Measurements from ENCODE around the gene NCF4. TPM values are rescaled to one million over a fixed set of nuclear protein-coding genes. Genes with fewer than 3 reads are reported as not detected.

The NCF4 gene
- total RNA-seq = not detected in 2 replicates

DNA sequence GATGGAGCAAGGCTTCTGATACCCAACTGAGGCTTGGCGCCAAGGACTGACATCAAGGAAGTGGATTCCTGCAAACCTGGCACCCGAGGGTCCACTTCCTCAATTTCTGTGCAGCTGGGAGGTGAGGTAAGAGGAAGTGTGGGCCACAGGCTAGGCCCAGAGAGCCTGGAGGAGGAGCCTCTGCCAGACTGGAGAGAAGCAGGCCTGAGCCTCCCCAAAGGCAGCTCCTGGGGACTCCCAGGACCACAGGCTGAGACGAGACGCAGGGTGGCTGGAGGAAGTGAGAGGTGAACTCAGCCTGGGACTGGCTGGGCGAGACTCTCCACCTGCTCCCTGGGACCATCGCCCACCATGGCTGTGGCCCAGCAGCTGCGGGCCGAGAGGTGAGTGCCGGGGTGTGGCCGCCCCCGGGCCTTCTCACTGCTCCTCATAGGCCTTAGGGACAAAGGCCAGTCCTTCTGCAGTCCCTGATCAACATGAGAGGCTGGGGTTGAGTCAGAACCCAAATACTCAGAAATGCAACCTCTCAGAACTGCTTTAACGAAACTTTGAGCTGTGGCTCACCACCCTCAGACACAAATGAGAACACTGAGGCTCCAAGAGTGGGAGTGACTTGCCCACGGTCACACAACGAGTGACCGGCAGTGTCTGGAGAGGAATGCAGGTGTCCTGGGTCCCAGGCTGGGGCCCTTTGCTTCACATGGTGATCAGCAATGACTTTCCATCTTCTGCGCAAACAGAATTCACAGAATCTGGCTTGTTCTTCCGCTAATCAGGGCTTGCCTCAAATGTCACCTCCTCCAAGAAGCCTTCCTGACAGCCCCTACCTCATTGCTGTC is at the start of gene NCF4:
Gene NCF4 (plus strand): TSS at position 186 of the 839 bp plus-strand sequence. CDS start 166 bp downstream, at position 352.

DNA sequence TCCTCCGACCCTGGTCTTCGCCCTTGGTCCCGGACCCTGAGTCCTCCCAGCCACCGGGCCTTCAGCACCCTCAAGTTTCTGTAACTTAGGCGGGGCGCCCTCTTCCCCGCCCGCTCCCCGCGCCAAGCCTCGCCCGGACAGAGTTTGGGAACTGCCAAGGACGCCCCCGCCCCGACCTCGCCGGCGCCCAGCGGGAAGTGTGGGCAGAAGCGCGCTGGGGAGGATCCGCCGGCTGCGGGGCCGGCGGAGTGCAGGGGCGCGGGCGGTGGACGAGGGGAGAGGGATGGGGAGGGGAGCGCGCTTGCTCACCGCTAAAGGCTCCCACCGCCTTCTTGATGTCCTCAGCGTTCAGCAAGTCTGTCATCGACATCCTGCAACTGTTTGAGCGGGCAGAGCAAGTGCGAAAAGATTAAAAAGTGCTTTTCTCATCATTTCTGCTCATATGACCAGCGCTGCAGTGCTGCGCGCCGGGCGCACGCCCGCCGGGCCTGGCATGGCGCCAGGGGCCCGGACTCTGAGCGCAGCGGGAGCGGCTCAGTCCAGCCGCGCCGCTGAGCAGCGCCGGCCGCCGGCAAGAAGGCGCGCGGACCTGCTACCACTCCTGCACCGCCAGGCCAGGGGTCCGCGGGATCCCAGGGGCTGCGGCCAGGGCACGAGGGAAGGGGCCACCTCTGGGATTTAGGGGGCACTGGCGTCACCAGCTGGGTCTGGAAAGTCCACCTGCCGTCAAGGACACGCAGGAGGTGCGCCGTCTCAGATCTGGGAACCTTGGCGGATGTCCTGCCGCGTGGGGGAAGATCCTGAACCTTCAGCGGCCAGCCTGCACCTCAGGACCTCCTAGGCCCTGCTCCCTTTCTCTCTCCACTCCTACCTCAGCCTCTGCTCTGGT is 43.9 kb upstream of the NCF4 start, which contains the start of gene PVALB:
Gene PVALB (minus strand): TSS at position 400 of the 889 bp plus-strand sequence. CDS start 30 bp downstream, at position 370.

DNA sequence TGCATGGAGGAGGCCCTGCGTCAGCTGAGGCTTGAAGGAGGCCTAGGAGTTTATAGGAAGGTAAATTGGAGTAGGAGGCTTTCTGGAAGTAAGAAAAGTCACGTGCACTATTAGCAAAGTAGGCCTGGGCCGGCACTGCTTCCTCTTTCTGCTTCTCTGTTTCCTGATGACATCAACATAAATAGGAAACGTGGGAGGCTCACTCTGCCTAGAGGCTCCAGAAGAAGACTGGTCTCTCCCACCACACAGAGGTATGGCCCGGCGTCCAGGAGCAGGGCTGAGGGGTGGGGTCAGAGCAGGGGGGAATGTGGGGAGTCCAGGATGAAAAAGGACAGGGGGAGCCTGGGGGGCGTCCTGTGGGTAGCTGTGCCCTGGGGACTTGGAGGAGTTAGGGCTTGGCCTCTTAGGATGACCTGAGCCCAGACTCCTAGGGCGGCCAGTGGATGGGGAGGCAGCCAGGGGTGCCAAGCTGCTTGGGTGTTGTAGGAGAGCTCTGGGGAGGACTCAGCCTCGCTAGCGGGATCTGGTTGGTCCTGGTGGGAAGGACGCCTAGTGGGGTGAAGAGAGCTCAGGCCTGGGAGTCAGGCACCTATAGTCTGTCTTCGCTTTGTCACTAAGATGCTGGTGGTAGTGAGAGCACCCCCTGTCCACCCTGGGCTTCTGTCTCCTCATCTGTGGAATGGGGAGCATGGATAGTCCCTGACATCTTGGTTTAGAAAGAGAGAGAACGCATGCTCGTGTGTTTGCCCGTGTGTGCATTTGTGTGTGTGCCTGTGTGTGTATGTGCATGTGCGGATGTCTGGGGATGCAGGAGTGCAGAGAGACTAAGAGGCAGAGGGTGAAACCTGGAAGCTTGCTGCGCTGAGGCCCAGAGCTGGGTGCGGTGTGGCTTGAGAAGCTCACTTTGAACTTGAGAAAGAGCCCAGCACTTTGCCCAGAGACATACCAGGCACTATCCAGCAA is 52.9 kb downstream of the NCF4 start, which contains the start of gene CSF2RB:
Gene CSF2RB (plus strand): TSS at position 202 of the 963 bp plus-strand sequence. CDS start 8,580 bp downstream, outside the sequence.

Other genes with a start within 250 kb of the NCF4 start
- gene CACNG2, start 157.3 kb upstream of the NCF4 start, total RNA-seq = not detected in 2 replicates
- 14.4 and 18.1 TPM in 2 replicates for gene IFT27, start 84.9 kb upstream of the NCF4 start, total RNA-seq
- gene PVALB, start 44.0 kb upstream of the NCF4 start, total RNA-seq = not detected in 2 replicates
- 13.4 and 15.7 TPM in 2 replicates for gene CSF2RB, start 52.6 kb downstream of the NCF4 start, total RNA-seq
- 40.9 and 41.8 TPM in 2 replicates for gene TST, start 158.4 kb downstream of the NCF4 start, total RNA-seq
- gene MPST, start 158.7 kb downstream of the NCF4 start, total RNA-seq = 108 and 115 TPM in 2 replicates
- gene KCTD17, start 190.7 kb downstream of the NCF4 start, total RNA-seq = 24.6 and 29.1 TPM in 2 replicates
- gene TMPRSS6, start 248.7 kb downstream of the NCF4 start, total RNA-seq = not detected in 2 replicates